HTERT RPE-1 (cell line): ENCODE data around the gene IFNG-AS1.

Source experiments
- in situ Hi-C: fragments of 300-500 bp; cut with MboI; formaldehyde crosslinking; loops from 4 replicates; pipeline ENCODE4 v1.14.3; 2020; ENCODE audit warnings: low sequenced_read_pairs

Gene IFNG-AS1

GRCh38 chr12:68036642-68037041 is 47.4 kb downstream of the IFNG-AS1 start:
- in situ Hi-C loops = no loop called here

GRCh38 chr12:68037616-68038255 is 48.5 kb downstream of the IFNG-AS1 start:
- in situ Hi-C loops = no loop called here

GRCh38 chr12:68038650-68039049 is 49.4 kb downstream of the IFNG-AS1 start:
- in situ Hi-C loops = no loop called here

- in situ Hi-C loops = no loop called here
Measured at GRCh38 chr12:68040450-68041075, 51.3 kb downstream of the IFNG-AS1 start.

- in situ Hi-C loops = no loop called here
Measured at GRCh38 chr12:68042212-68042699, 53.0 kb downstream of the IFNG-AS1 start.

GRCh38 chr12:68043435-68043834 is 54.2 kb downstream of the IFNG-AS1 start:
- in situ Hi-C loops = no loop called here

- in situ Hi-C loops = no loop called here
Measured at GRCh38 chr12:68048648-68049297, 59.5 kb downstream of the IFNG-AS1 start.

- in situ Hi-C loops = no loop called here
Measured at GRCh38 chr12:68056300-68056699, 67.1 kb downstream of the IFNG-AS1 start.

GRCh38 chr12:68063900-68064590 is 74.8 kb downstream of the IFNG-AS1 start:
- in situ Hi-C loops = no loop called here

GRCh38 chr12:68065163-68065562 is 75.9 kb downstream of the IFNG-AS1 start:
- in situ Hi-C loops = no loop called here

- in situ Hi-C loops = no loop called here
Measured at GRCh38 chr12:68065687-68066086, 76.4 kb downstream of the IFNG-AS1 start.

GRCh38 chr12:68067762-68068376 is 78.6 kb downstream of the IFNG-AS1 start:
- in situ Hi-C loops = no loop called here

- in situ Hi-C loops = no loop called here
Measured at GRCh38 chr12:68069275-68069674, 80.0 kb downstream of the IFNG-AS1 start.
